ENCODE results near the gene PRRT3. TPM values are rescaled to one million over a fixed set of nuclear protein-coding genes. Genes with fewer than 3 reads are reported as not detected.

Gene PRRT3
- total RNA-seq, 1 experiment from 2014 or later = 9.2 TPM

DNA sequence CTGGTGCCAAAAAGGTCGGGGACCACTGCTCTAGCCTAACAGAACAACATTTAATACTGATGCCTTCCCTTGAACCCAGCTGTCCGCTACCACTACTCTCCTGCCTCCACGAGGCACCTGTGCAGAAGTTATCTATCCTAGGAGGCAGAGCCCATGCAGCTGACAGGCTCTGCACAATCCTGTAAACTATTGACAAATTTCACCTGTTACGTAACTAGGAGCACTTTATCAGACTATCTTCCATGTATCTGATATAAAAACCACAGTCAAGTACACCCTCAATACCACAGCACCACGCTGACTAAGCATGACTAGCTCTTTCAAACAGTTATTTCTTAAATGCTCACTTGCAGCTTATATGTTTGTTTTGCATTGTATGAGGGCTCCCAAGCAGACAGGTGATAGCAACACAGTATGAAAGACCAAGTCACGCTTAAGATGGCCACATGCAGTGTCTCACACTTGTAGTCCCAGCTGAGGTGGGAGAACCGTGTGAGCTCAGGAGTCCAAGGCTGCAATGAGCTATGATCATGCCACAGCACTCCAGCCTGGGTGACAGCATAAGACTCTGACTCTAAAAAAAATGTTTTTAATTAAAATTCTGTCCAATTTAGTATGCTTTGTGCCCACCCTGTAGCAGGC, 39.8 kb downstream of the PRRT3 start (continued):
- TF ChIP-seq HMGXB4 (CRISPR knock-in tag; IDR thresholded peaks at IDR 0.05) (no peak), HMGA2 (CRISPR knock-in tag; IDR thresholded peaks at IDR 0.05) (no peak), CREB1 (CRISPR knock-in tag; IDR thresholded peaks at IDR 0.05) (no peak)
- TF ChIP-seq, protein P1, sequence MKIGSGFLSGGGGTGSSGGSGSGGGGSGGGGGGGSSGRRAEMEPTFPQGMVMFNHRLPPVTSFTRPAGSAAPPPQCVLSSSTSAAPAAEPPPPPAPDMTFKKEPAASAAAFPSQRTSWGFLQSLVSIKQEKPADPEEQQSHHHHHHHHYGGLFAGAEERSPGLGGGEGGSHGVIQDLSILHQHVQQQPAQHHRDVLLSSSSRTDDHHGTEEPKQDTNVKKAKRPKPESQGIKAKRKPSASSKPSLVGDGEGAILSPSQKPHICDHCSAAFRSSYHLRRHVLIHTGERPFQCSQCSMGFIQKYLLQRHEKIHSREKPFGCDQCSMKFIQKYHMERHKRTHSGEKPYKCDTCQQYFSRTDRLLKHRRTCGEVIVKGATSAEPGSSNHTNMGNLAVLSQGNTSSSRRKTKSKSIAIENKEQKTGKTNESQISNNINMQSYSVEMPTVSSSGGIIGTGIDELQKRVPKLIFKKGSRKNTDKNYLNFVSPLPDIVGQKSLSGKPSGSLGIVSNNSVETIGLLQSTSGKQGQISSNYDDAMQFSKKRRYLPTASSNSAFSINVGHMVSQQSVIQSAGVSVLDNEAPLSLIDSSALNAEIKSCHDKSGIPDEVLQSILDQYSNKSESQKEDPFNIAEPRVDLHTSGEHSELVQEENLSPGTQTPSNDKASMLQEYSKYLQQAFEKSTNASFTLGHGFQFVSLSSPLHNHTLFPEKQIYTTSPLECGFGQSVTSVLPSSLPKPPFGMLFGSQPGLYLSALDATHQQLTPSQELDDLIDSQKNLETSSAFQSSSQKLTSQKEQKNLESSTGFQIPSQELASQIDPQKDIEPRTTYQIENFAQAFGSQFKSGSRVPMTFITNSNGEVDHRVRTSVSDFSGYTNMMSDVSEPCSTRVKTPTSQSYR (CRISPR knock-in tag; IDR thresholded peaks at IDR 0.05) = no peak

DNA sequence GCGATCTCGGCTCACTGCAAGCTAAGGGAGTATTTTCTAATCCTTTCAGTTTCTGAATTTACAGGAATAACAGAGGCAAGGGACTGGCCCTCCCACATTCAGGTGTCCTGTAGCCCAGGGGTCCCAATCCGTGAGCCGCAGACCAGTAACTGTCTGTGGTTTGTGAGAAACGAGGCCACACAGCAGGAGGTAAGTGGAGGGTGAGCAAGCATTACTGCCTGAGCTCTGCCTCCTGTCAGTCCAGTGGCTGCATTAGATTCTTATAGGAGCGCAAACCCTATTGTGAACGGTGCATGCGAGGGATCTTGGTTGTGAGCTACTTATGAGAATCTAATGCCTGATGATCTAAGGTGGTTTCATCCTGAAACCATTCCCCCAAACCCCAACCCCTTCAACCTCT, 40.3 kb downstream of the PRRT3 start:
- ChIA-PET CTCF (interaction anchor here (2.3 kb wide), 1 partner anchor 35 kb away, joined by 7 read pairs; no protein-coding TSS in a partner anchor), POLR2A (no interaction called here)
- ATAC-seq = no peak

More for the DNA sequence above, 40.3 kb downstream of the PRRT3 start:
- no peak for DNase-seq (ENCODE audit: low spot score)
- TF ChIP-seq ELF4 (CRISPR knock-in tag; IDR thresholded peaks at IDR 0.05; ENCODE audit: low read depth) = no peak
- no peak for TF ChIP-seq FOXP4 (CRISPR knock-in tag; IDR thresholded peaks at IDR 0.05)
- TF ChIP-seq AFF4 (CRISPR knock-in tag; IDR thresholded peaks at IDR 0.05; ENCODE audit: borderline replicate concordance) = no peak
- TF ChIP-seq IRF2 (CRISPR knock-in tag; IDR thresholded peaks at IDR 0.05; ENCODE audit: borderline replicate concordance, low read depth) = no peak
- TF ChIP-seq SMAD3 (CRISPR knock-in tag; IDR thresholded peaks at IDR 0.05; ENCODE audit: borderline replicate concordance) = no peak
- TF ChIP-seq STAT6 (CRISPR knock-in tag; conservative IDR thresholded peaks at IDR 0.05; ENCODE audit: low read depth) = no peak
- Mint-ChIP-seq H3K9me3 (no peaks in the 10 kb centered on the region), H3K36me3 (no peaks in the 10 kb centered on the region), H3K27me3 (ENCODE audit: low read depth) (peaks cover 3% of the 10 kb centered on the region; the same call in 1 of the 2 replicates), H3K27ac (no peak overlapping the region), H3K4me3 (no peak overlapping the region), H3K4me1 (peaks cover 13% of the 10 kb centered on the region)

Measured in WTC11 (cell line).